Stimulated activated CD4-positive, alpha-beta T cell treated with anti-CD3 and anti-CD28 coated beads, TNF-alpha, amount 100 ng/mL, for 48 hours (primary cell): ENCODE measurements around the gene GRIA3.
"Not testable (repeated sequence)": the region's sequence is repeated elsewhere in the genome, so short reads cannot be mapped to it uniquely, and the experiment has no call there.

Experiments used
- DNase-seq, 3 donors: peaks; one replicate each; pipeline ENCODE4 v3.0.0-alpha.2; 2020; ENCODE audit warnings: low read depth in 3 of 3

The GRIA3 gene

GRCh38 chrX:123272630-123273029 is 88.6 kb downstream of the GRIA3 start:
- no peak for DNase-seq

DNA sequence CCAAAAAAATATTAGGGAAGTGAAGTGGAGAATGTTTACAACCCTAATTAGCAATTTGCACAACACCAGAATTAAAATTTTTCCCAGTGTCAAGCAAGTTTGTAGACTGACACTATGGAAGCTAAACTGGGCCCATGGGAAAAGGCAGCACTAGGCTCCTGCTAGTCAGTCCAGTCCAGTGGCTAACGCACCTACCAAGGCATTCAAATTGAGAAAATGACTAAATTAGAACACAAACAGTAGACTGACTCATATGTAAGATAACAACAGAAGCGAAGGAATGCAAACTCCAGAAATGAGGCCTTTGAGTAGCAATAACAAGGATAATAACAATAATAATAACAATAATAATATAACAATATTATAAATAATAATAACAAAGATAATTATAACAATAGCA is 90.7 kb downstream of the GRIA3 start:
- no peak for DNase-seq

- no peak for DNase-seq
Observed at GRCh38 chrX:123277347-123277746, 93.3 kb downstream of the GRIA3 start.

- DNase-seq, result no peak
Observed at GRCh38 chrX:123277821-123278220, 93.7 kb downstream of the GRIA3 start.

GRCh38 chrX:123282241-123282640 is 98.2 kb downstream of the GRIA3 start:
- DNase-seq, result no peak

- not testable (repeated sequence) for DNase-seq
Observed at GRCh38 chrX:123283407-123283806, 99.3 kb downstream of the GRIA3 start.

GRCh38 chrX:123291623-123292022 is 107.5 kb downstream of the GRIA3 start:
- DNase-seq, result no peak

DNA sequence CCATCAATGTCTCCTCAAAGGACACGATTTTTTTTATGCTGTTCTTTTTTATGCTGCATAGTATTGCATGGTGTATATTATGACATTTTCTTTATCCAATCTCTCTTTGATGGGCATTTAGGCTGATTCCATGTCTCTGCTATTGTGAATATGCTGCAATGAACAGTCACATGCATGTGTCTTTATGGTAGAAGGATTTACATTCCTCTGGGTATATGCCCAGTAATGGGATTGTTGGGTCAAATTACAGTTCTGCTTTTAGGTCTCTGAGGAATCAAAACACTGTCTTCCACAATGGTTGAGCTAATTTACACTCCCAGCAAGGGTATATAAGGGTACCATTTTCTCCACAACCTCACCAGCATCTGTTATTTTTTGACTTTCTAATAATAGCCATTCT is 113.9 kb downstream of the GRIA3 start:
- DNase-seq, result no peak

GRCh38 chrX:123303429-123303828 is 119.4 kb downstream of the GRIA3 start:
- no peak for DNase-seq

- DNase-seq, result no peak
Observed at GRCh38 chrX:123308658-123309057, 124.6 kb downstream of the GRIA3 start.

DNA sequence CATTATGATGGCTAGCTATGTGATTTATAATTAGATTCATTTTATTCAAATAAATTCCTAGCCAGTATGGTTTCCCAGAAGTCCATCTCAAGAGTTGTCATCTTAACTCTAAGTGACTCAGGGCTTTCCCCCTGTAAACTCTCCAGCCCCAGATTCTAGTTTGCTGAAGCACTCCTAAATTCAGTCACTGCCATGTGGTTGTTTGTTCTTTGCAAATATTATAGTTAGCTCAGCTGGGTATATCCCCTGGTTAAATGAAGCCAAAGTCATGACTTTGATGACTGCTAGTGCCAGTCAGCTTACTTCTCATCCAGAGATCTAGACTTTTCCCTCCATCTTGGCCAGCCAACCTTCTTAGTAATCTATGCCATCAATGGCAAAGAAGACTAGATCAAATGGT is 126.0 kb downstream of the GRIA3 start:
- DNase-seq, result no peak

- DNase-seq, result no peak
Observed at GRCh38 chrX:123311486-123311885, 127.4 kb downstream of the GRIA3 start.

- no peak for DNase-seq
Observed at GRCh38 chrX:123313486-123313885, 129.4 kb downstream of the GRIA3 start.

DNA sequence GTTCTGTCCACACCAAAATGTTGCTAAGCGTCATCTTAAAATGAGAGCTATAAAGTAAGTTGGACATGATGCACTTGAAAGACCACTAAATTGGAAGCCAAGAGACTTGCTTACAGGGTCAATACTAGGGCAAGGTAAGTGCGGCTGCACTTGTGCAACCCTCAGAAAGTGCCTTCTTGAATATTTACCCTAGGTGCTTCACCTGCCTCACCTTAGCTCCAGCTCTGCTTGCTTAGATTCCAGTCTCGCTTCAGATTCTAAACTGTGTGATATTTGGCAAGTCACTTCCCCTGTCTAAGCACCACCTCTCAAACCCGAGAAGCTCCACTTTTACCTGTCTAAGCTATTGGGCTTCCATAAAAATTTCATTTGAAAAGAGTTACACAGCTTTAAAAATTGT is 136.5 kb downstream of the GRIA3 start:
- no peak for DNase-seq

DNA sequence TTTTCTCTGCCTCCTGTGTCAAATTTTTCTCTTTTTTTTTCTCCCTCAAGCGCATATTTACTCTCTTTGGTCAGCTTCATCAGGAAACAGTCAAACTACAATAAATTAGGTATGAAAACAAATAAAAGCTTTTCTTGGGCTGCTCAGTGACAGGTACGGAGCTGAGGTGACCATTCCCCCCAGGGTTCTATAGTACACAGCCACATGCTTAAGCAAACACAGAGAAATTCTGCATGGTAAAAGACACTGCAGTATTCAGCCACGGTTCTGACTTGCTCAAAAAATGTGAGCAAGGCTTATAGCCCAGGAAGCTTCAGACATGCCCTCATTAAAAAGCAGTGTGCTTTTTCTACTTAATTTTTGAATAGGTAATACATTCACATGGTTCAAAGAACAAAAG is 138.5 kb downstream of the GRIA3 start:
- no peak for DNase-seq

DNA sequence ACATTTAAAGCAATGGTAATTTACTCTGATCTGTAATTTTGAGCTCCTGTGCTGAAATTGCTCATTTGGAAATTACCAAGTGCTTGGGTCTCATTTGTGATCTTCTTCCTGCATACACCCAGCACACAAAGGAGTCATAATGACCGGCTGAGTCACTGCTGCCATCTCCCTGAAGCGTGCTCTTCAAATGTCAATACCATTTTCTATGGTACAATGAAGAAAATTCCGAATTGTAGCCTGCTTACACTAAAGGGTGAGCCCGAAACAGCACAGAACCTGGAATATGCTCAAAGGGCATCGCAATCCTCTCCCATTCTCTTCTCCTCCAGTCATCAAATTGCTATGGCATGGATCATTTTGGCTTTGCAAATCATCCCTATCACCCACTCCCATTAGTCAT is 140.5 kb downstream of the GRIA3 start:
- DNase-seq, result no peak

DNA sequence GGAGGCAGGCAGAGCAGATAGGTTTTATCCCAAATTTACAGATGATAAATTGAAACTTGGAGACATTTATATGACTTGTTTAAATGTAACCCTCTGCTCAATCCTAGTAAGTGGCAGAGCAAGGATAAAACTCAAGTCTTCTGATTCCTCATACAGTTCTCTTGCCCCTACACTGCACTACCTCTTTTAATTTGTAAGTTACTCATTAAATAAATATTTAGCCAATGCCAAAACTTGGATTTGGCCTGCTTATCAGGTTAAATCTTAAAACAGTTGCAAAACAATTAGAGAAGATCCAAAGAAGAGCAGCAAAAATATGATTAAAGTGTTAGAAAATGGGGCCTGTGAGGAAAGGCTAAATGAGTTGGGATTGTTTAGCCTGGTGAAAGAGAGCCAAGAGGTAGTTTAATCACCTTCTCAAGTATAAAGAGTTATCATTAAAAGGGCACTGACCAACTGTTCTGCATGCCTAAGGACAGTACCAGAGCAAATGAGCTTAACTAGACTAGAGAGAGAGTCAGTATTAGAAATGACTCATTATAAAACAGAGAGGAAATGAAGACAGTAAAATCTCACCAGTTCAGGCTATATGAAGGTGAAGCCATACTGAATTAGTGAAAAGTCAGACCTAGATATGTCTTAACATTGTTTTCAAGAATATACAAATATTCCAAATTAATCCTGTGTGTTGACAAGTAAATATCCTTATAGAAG is 146.3 kb downstream of the GRIA3 start:
- no peak for DNase-seq

GRCh38 chrX:123331349-123331748 is 147.3 kb downstream of the GRIA3 start:
- DNase-seq, result no peak

- DNase-seq, result no peak
Observed at GRCh38 chrX:123331859-123332258, 147.8 kb downstream of the GRIA3 start.

- no peak for DNase-seq
Observed at GRCh38 chrX:123336666-123337065, 152.6 kb downstream of the GRIA3 start.

- no peak for DNase-seq
Observed at GRCh38 chrX:123337886-123338639, 154.0 kb downstream of the GRIA3 start.

DNA sequence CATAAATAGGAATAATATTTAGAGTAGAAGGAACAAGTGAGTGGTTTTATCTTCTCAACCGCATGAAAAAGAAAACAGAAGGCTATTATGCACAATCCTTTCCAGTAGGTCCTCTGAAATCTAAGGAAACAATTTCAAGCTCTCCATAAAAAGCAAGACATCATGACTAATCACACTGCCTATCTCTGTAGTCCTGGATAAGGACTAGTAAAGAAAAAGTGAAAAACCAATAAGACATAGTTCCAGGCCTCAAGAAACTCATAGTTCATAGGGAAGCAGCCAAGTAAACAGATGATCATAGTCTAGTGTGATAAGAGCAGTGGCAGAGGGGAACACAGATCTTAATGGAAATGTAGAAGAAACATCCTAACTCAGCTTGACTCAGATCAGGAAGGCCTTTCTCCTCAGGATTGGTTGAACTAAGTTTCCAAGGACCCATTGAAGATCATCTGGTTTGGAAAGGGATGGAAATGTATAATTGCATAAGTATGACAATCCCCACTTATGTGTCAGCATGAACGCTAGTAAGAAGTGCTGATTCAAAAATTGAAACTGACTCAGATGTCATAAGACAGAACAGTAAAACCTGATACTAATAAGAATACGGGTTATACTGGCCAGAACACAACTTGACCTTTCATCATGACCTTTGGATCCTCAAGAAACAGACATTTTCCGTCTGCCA is 155.3 kb downstream of the GRIA3 start:
- DNase-seq, result no peak

GRCh38 chrX:123340696-123341095 is 156.6 kb downstream of the GRIA3 start:
- no peak for DNase-seq
